Endothelial cell of umbilical vein (primary cell): Measurements from ENCODE around the gene MAPKAPK2. TPM values are rescaled to one million over a fixed set of nuclear protein-coding genes. Genes with fewer than 3 reads are reported as not detected.

Source experiments
- BruUV-seq: library from RNA; stranded (reverse); fragments of 400-500 nt; replicated peaks from 2 replicates; lab custom pipeline; 2021; lab: Mats Ljungman, UMichigan
- CTCF ChIA-PET: fragments of 300-600, 350-600 bp; sonication (Branson Sonifier 250); formaldehyde crosslinking; loops from one replicate; lab custom pipeline; 2021; ENCODE audit warnings: antibody characterized with exemption, inconsistent platforms; lab: Charles Lee
- POLR2A ChIA-PET: fragments of 300-600, 350-600 bp; sonication (Branson Sonifier 250); formaldehyde crosslinking; loops from one replicate; lab custom pipeline; 2021; ENCODE audit warnings: antibody characterized with exemption, inconsistent platforms; lab: Charles Lee
- DNase-seq: peaks from one replicate; pipeline ENCODE4 v3.0.0-alpha.2; 2011; ENCODE audit warnings: low read depth, low spot score
- FAIRE-seq: peaks from 2 replicates; lab custom pipeline; 2011; peaks lifted over from hg19 to GRCh38; lab: Jason Lieb, UNC
- H2AFZ ChIP-seq: 2 replicates; pipeline ENCODE4 v1.6.0; 2012; ENCODE audit warnings: low read depth, low read length, control low read depth, inconsistent platforms
- H3K27ac ChIP-seq: 2 replicates; pipeline ENCODE4 v1.5.1; 2011; ENCODE audit warnings: low read depth, mild to moderate bottlenecking, control low read depth, low read length, moderate library complexity; ENCODE audit not compliant: insufficient read depth
- H3K27me3 ChIP-seq, 2 experiments: 2 replicates each; pipeline versions ENCODE4 v1.6.0 to v1.6.1; 2011; ENCODE audit warnings: low read length in 2 of 2, mixed read lengths in 1 of 2; ENCODE audit not compliant: control insufficient read depth in 2 of 2, insufficient read depth in 2 of 2
- H3K36me3 ChIP-seq, 2 experiments: 2 replicates in 1 of 2; 3 replicates in 1 of 2; pipeline ENCODE4 v1.5.1; 2011; ENCODE audit warnings: low read length in 2 of 2, mild to moderate bottlenecking in 1 of 2, moderate library complexity in 1 of 2; ENCODE audit not compliant: control insufficient read depth in 2 of 2, insufficient read depth in 2 of 2; ENCODE audit errors: extremely low read depth in 1 of 2
- H3K4me1 ChIP-seq: 3 replicates; pipeline ENCODE4 v1.5.1; 2011; ENCODE audit warnings: mild to moderate bottlenecking, low read length; ENCODE audit not compliant: control insufficient read depth, insufficient read depth; ENCODE audit errors: extremely low read depth
- H3K4me2 ChIP-seq: 2 replicates; pipeline ENCODE4 v1.6.1; 2011; ENCODE audit warnings: low read length, control low read depth, mixed read lengths; ENCODE audit not compliant: insufficient read depth
- H3K4me3 ChIP-seq, 3 experiments: fragments of 200-600 bp in 1 of 3; sonication (generic), shearing (Covaris generic) in 1 of 3; replicated peaks in 1 of 3; 2 replicates each; pipeline ENCODE4 v1.5.1; 2011 to 2016; ENCODE audit warnings: control low read depth in 3 of 3, low read length in 3 of 3, mild to moderate bottlenecking in 2 of 3, inconsistent platforms in 1 of 3, low read depth in 1 of 3, moderate library complexity in 1 of 3; ENCODE audit not compliant: insufficient read depth in 1 of 3
- H3K79me2 ChIP-seq: 2 replicates; pipeline ENCODE4 v1.6.0; 2012; ENCODE audit warnings: low read length, inconsistent platforms; ENCODE audit not compliant: control insufficient read depth, insufficient read depth
- H3K9ac ChIP-seq: replicated peaks from 2 replicates; pipeline ENCODE3; 2011; ENCODE audit warnings: low read length, control low read depth; ENCODE audit not compliant: insufficient read depth; ENCODE audit errors: extremely low read depth
- H3K9me1 ChIP-seq: replicated peaks from 3 replicates; pipeline ENCODE4 v1.6.0; 2011; ENCODE audit warnings: mild to moderate bottlenecking, low read length; ENCODE audit not compliant: control insufficient read depth, insufficient read depth; ENCODE audit errors: extremely low read depth
- H3K9me3 ChIP-seq: replicated peaks from 2 replicates; pipeline ENCODE4 v1.5.1; 2012; ENCODE audit warnings: low read length, inconsistent platforms; ENCODE audit not compliant: control insufficient read depth, insufficient read depth
- H4K20me1 ChIP-seq: replicated peaks from 2 replicates; pipeline ENCODE3; 2011; ENCODE audit warnings: mild to moderate bottlenecking, low read length; ENCODE audit not compliant: control insufficient read depth, insufficient read depth; ENCODE audit errors: extremely low read depth
- EZH2 ChIP-seq: IDR thresholded peaks from 2 replicates; pipeline ENCODE4 v1.6.1; 2012; ENCODE audit warnings: borderline replicate concordance, low read depth, mild to moderate bottlenecking, moderate library complexity, low read length, inconsistent platforms; ENCODE audit not compliant: severe bottlenecking
- FOS ChIP-seq: IDR thresholded peaks from 2 replicates; pipeline ENCODE4 v1.6.1; 2011; ENCODE audit warnings: mild to moderate bottlenecking, low read length, moderate library complexity, borderline replicate concordance; ENCODE audit not compliant: insufficient read depth
- GATA2 ChIP-seq: IDR thresholded peaks from 2 replicates; pipeline ENCODE4 v1.7.0; 2011; ENCODE audit warnings: low read depth, mild to moderate bottlenecking, moderate library complexity, mixed read lengths, low read length; ENCODE audit not compliant: insufficient read length, insufficient read depth
- JUN ChIP-seq: IDR thresholded peaks from 2 replicates; pipeline ENCODE4 v1.6.1; 2011; ENCODE audit warnings: borderline replicate concordance, low read depth; ENCODE audit not compliant: insufficient read length, insufficient read depth
- MYC ChIP-seq: IDR thresholded peaks from one replicate; pipeline ENCODE4 v1.6.1; 2011; ENCODE audit warnings: mild to moderate bottlenecking, low read depth, low read length
- POLR2A ChIP-seq: IDR thresholded peaks from 2 replicates; pipeline ENCODE4 v1.6.1; 2012; ENCODE audit warnings: low read depth, mild to moderate bottlenecking, control low read depth, low read length
- POLR2AphosphoS5 ChIP-seq: IDR thresholded peaks from 2 replicates; pipeline ENCODE4 v1.6.1; 2012; ENCODE audit warnings: low read depth, mild to moderate bottlenecking, control low read depth, low read length, moderate library complexity; ENCODE audit not compliant: insufficient read depth
- dilution Hi-C: fragments of 300-500 bp; cut with MboI; formaldehyde crosslinking; loops from one replicate; pipeline ENCODE4 v1.15.0; 2019; ENCODE audit warnings: low sequenced_read_pairs; ENCODE audit not compliant: extremely low pct_ligation_motif_present
- intact Hi-C: fragments of 100-400 bp; cut with micrococcal nuclease; formaldehyde crosslinking; loops from one replicate; pipeline ENCODE4 v1.10.0; 2022
- polyA plus RNA-seq, 4 experiments: library from polyadenylated mRNA; depleted of rRNA in 3 of 4; stranded (reverse) in 3 of 4; unstranded in 1 of 4; fragments of >200 nt; gene quantifications; 2 replicates each; pipeline versions ENCODE4 v1.2.1 to v1.2.3, GENCODE V29; 2011 to 2012; ENCODE audit warnings: missing spikeins in 1 of 4
- total RNA-seq: library from RNA; stranded (reverse); gene quantifications from 2 replicates; pipeline ENCODE4 v1.2.3, GENCODE V29; 2021
- TF ChIP-seq, protein P1 (sequence below), 2 donors: IDR thresholded peaks; 1 replicate in 1 of 2; 2 replicates in 1 of 2; pipeline ENCODE4 v1.5.1; 2011; ENCODE audit warnings: low read length in 2 of 2, mild to moderate bottlenecking in 2 of 2, moderate library complexity in 2 of 2, control low read depth in 1 of 2, inconsistent platforms in 1 of 2, low read depth in 1 of 2; ENCODE audit not compliant: insufficient read depth in 1 of 2; ENCODE audit errors: extremely low read depth in 1 of 2
- TF ChIP-seq, protein P2 (sequence below): IDR thresholded peaks from 2 replicates; pipeline ENCODE4 v1.6.1; 2011; ENCODE audit not compliant: insufficient read depth, insufficient read length

Gene MAPKAPK2
- total and polyA plus RNA-seq, 2 donors (not counting 3 experiments of a cell fraction or from before 2014, with no cell fraction given): 52.9 to 69.1 TPM

- CTCF ChIA-PET: interaction anchor here (1.7 to 6.6 kb wide), 4 partner anchors 6 to 25 kb away, joined by 4 to 52 read pairs (median 24); no protein-coding TSS in a partner anchor
- BruUV-seq: no TSS peak
- DNase-seq (no peak), FAIRE-seq (no peak)
- no peaks in the 10 kb centered on the region for H3K9me1 ChIP-seq
- no peaks in the 10 kb centered on the region for H3K9me3 ChIP-seq
- H3K27me3 ChIP-seq: peaks cover 2 to 5% of the 10 kb centered on the region in 2 experiments
- dilution Hi-C loops (no loop called here), intact Hi-C loops (no loop called here)
- POLR2A ChIA-PET: no interaction called here
- no peak overlapping the region for H3K4me2 ChIP-seq
- H3K36me3 ChIP-seq: peaks cover 6 to 7% of the 10 kb centered on the region in 2 experiments
- no peak overlapping the region for H3K27ac ChIP-seq
- no peak overlapping the region for H3K4me3 ChIP-seq
- no peak overlapping the region for H3K9ac ChIP-seq
- no peaks in the 10 kb centered on the region for H3K79me2 ChIP-seq
- H2AFZ ChIP-seq: no peak overlapping the region
- TF ChIP-seq GATA2 (no peak), FOS (no peak), JUN (no peak), EZH2 (no peak), POLR2AphosphoS5 (no peak), POLR2A (no peak), MYC (no peak)
- TF ChIP-seq, protein P1, sequence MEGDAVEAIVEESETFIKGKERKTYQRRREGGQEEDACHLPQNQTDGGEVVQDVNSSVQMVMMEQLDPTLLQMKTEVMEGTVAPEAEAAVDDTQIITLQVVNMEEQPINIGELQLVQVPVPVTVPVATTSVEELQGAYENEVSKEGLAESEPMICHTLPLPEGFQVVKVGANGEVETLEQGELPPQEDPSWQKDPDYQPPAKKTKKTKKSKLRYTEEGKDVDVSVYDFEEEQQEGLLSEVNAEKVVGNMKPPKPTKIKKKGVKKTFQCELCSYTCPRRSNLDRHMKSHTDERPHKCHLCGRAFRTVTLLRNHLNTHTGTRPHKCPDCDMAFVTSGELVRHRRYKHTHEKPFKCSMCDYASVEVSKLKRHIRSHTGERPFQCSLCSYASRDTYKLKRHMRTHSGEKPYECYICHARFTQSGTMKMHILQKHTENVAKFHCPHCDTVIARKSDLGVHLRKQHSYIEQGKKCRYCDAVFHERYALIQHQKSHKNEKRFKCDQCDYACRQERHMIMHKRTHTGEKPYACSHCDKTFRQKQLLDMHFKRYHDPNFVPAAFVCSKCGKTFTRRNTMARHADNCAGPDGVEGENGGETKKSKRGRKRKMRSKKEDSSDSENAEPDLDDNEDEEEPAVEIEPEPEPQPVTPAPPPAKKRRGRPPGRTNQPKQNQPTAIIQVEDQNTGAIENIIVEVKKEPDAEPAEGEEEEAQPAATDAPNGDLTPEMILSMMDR (IDR thresholded peaks at IDR 0.05; ENCODE audit: extremely low read depth in 1 of 2, insufficient read depth in 1 of 2, low read depth in 1 of 2, low read length in 2 of 2): no peak
- TF ChIP-seq, protein P2, sequence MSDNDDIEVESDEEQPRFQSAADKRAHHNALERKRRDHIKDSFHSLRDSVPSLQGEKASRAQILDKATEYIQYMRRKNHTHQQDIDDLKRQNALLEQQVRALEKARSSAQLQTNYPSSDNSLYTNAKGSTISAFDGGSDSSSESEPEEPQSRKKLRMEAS: no peak
- H4K20me1 ChIP-seq: no peaks in the 10 kb centered on the region
- no peaks in the 10 kb centered on the region for H3K4me1 ChIP-seq
Measured at GRCh38 chr1:206651958-206652890, 32.5 kb upstream of the MAPKAPK2 start.
